ENCODE data around the gene MAP3K10. TPM values are rescaled to one million over a fixed set of nuclear protein-coding genes. Genes with fewer than 3 reads are reported as not detected.

MAP3K10 gene
- total and polyA plus RNA-seq, 2 donors (not counting 1 experiment from before 2014, with no cell fraction given) = 22.5 to 41.6 TPM

DNA sequence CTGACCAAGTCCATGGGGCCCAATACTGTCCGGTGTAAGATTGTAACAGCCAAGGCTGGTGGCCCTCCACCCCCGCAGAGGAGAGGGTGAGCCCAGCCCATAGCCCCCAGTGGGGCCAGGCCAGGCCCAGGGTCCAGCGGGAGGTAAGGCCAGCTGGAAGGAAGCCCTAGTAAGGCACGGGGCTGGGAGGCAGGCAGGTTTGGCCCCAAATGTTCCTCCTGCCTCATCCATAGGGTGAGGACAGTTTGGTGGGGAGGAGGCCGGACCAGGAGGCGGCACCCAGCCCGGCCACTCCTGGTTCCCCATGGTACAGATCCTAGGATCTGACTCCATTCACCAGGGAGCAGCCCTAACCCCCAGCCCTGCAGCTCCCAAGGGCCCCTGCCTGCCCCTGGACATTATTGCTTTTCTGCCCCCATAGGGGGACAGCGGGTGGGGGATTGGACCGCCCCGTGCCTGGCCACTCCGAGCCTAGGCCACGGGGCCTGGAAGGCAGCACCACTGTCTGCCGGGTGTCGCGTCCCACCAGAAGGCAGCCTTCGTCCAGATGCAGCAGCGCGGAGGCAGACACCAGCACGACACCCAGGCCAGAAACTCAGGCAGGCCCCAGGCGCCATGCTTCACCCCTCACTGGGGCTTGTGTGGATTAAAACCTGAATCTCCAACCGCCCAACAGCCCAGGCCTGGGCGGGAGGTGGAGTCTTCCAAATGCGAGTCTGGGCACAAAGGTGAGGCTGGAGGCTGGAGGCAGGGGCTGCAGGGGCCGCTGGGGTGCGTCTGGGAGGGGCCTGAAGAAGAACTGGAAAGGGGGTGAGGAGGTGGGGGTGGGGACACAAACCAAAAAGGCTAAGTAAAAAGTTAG, 42.0 kb downstream of the MAP3K10 start:
- WGBS (ENCODE audit: insufficient coverage) = 98% methylated on average over 23 of the region's 25 CpGs
- ATAC-seq (ENCODE audit: low read depth) (no peak), DNase-seq (no peak)
- Histone ChIP-seq H3K4me2 (replicated peaks; ENCODE audit: low read depth, low read length, poor library complexity, severe bottlenecking) (no peak overlapping the region), H3K4me3 (ENCODE audit: control extremely low read depth in 1 of 5, extremely low read depth in 1 of 5, insufficient read depth in 1 of 5, low read depth in 2 of 5, low read length in 4 of 5) (no peak overlapping the region), H3K9me3 (ENCODE audit: control extremely low read depth in 1 of 3, control insufficient read depth in 2 of 3, insufficient read depth in 1 of 3, low read length in 2 of 3) (no peaks in the 10 kb centered on the region), H3K27me3 (replicated peaks in 1 of 4; ENCODE audit: control extremely low read depth in 1 of 4, control insufficient read depth in 3 of 4, insufficient read depth in 4 of 4, low read length in 3 of 4) (no peaks in the 10 kb centered on the region), H2AFZ (ENCODE audit: insufficient read depth, low read depth, low read length, poor library complexity, severe bottlenecking) (no peak overlapping the region), H3K27ac (ENCODE audit: low read length in 2 of 2) (no peak overlapping the region), H3K4me1 (ENCODE audit: control insufficient read depth in 2 of 2, insufficient read depth in 2 of 2, low read length in 2 of 2) (no peaks in the 10 kb centered on the region), H3K9ac (ENCODE audit: low read length) (no peak overlapping the region), H3K36me3 (replicated peaks in 1 of 2; ENCODE audit: control extremely low read depth in 1 of 2, control insufficient read depth in 1 of 2, extremely low read depth in 1 of 2, insufficient read depth in 2 of 2, low read length in 1 of 2) (peaks cover 0 to 51% of the 10 kb centered on the region in 2 experiments), H4K20me1 (ENCODE audit: control insufficient read depth, insufficient read depth, low read length, poor library complexity, severe bottlenecking) (peaks cover 27% of the 10 kb centered on the region), H3K79me2 (ENCODE audit: control insufficient read depth, insufficient read depth, low read length) (no peaks in the 10 kb centered on the region)
- Mint-ChIP-seq H3K9me3 (ENCODE audit: insufficient read depth) (no peaks in the 10 kb centered on the region), H3K4me3 (no peak overlapping the region), H3K4me1 (peaks cover 2% of the 10 kb centered on the region), H3K27ac (no peak overlapping the region), H3K27me3 (no peaks in the 10 kb centered on the region)
- no peak for TF ChIP-seq EZH2 (IDR thresholded peaks at IDR 0.05; ENCODE audit: borderline replicate concordance, insufficient read depth, low read depth, low read length, poor library complexity, severe bottlenecking)
- TF ChIP-seq, protein P1, sequence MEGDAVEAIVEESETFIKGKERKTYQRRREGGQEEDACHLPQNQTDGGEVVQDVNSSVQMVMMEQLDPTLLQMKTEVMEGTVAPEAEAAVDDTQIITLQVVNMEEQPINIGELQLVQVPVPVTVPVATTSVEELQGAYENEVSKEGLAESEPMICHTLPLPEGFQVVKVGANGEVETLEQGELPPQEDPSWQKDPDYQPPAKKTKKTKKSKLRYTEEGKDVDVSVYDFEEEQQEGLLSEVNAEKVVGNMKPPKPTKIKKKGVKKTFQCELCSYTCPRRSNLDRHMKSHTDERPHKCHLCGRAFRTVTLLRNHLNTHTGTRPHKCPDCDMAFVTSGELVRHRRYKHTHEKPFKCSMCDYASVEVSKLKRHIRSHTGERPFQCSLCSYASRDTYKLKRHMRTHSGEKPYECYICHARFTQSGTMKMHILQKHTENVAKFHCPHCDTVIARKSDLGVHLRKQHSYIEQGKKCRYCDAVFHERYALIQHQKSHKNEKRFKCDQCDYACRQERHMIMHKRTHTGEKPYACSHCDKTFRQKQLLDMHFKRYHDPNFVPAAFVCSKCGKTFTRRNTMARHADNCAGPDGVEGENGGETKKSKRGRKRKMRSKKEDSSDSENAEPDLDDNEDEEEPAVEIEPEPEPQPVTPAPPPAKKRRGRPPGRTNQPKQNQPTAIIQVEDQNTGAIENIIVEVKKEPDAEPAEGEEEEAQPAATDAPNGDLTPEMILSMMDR (IDR thresholded peaks at IDR 0.05) = no peak
- intact Hi-C loops (cut with micrococcal nuclease) = no loop called here
- POLR2A ChIA-PET = no interaction called here
- CTCF ChIA-PET = no interaction called here

DNA sequence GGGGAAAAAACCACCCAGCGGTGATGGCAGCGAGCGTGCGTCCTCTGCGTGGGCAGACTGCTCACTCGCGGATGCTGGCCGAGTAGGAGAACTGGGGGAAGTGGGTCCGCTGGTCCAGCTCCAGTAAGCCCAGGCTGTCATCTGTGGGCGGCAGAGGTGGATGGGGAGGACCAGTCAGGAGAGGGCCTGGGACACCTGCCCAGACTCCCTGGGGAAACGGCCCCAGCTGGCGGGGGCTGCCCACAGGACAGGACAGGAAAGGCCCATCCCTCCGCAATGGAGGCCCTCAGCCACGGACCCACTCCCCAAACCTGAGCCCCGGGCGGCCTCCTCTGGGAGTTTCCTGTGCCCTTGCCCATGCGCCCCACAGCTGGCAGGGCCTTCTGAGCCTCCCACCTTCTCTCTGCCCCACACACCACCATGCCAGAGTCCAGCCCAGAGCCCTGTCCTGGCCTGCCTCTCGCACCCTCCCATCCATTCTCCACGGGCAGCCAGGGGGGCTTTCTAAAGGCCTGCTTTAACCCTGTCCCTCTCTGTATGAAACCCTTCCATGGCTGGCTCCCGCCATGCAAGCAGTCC, 42.7 kb downstream of the MAP3K10 start:
- ChIA-PET POLR2A (no interaction called here), CTCF (no interaction called here)
- Histone ChIP-seq H3K27ac (ENCODE audit: low read length in 2 of 2) (no peak overlapping the region), H3K36me3 (replicated peaks in 1 of 2; ENCODE audit: control extremely low read depth in 1 of 2, control insufficient read depth in 1 of 2, extremely low read depth in 1 of 2, insufficient read depth in 2 of 2, low read length in 1 of 2) (peaks cover 0 to 58% of the 10 kb centered on the region in 2 experiments), H3K4me1 (ENCODE audit: control insufficient read depth in 2 of 2, insufficient read depth in 2 of 2, low read length in 2 of 2) (no peaks in the 10 kb centered on the region), H3K4me3 (ENCODE audit: control extremely low read depth in 1 of 5, extremely low read depth in 1 of 5, insufficient read depth in 1 of 5, low read depth in 2 of 5, low read length in 4 of 5) (no peak overlapping the region), H3K4me2 (replicated peaks; ENCODE audit: low read depth, low read length, poor library complexity, severe bottlenecking) (no peak overlapping the region), H2AFZ (ENCODE audit: insufficient read depth, low read depth, low read length, poor library complexity, severe bottlenecking) (no peak overlapping the region), H3K9me3 (ENCODE audit: control extremely low read depth in 1 of 3, control insufficient read depth in 2 of 3, insufficient read depth in 1 of 3, low read length in 2 of 3) (no peaks in the 10 kb centered on the region), H3K9ac (ENCODE audit: low read length) (no peak overlapping the region), H4K20me1 (ENCODE audit: control insufficient read depth, insufficient read depth, low read length, poor library complexity, severe bottlenecking) (peaks cover 29% of the 10 kb centered on the region), H3K27me3 (replicated peaks in 1 of 4; ENCODE audit: control extremely low read depth in 1 of 4, control insufficient read depth in 3 of 4, insufficient read depth in 4 of 4, low read length in 3 of 4) (no peaks in the 10 kb centered on the region), H3K79me2 (ENCODE audit: control insufficient read depth, insufficient read depth, low read length) (no peaks in the 10 kb centered on the region)
- H3K9me3 Mint-ChIP-seq (ENCODE audit: insufficient read depth) = no peaks in the 10 kb centered on the region
- peaks cover 2% of the 10 kb centered on the region for H3K4me1 Mint-ChIP-seq
- no peak overlapping the region for H3K4me3 Mint-ChIP-seq
- WGBS (ENCODE audit: insufficient coverage) = 94% methylated on average over 20 of the region's 20 CpGs
- no peaks in the 10 kb centered on the region for H3K27me3 Mint-ChIP-seq
- no peak overlapping the region for H3K27ac Mint-ChIP-seq
- DNase-seq = no peak
- TF ChIP-seq, protein P1 (IDR thresholded peaks at IDR 0.05) = no peak
- no peak for TF ChIP-seq EZH2 (IDR thresholded peaks at IDR 0.05; ENCODE audit: borderline replicate concordance, insufficient read depth, low read depth, low read length, poor library complexity, severe bottlenecking)
- no peak for ATAC-seq (ENCODE audit: low read depth)
- intact Hi-C loops (cut with micrococcal nuclease) = no loop called here
